Stomach (tissue), 9 donors: Measurements from ENCODE around the gene GRIN2C. TPM values are rescaled to one million over a fixed set of nuclear protein-coding genes. Genes with fewer than 3 reads are reported as not detected.

Experiments
- DNase-seq, 2 donors: peaks; one replicate each; pipeline versions ENCODE4 v3.0.0 to v3.0.0-alpha.2; 2013 to 2019
- H3K27ac ChIP-seq, 5 donors: fragments of 200-600 bp in 4 of 5; sonication (generic) in 4 of 5; one replicate each; pipeline ENCODE4 v1.5.1; 2013 to 2019; ENCODE audit warnings: mild to moderate bottlenecking in 1 of 5, moderate library complexity in 1 of 5
- H3K27me3 ChIP-seq, 3 donors: fragments of 200-600 bp; sonication (generic); one replicate each; pipeline ENCODE4 v1.5.1; 2017 to 2019; ENCODE audit warnings: mixed run types in 1 of 3
- H3K36me3 ChIP-seq, 4 donors: fragments of 200-600 bp; sonication (generic); 1 replicate in 3 of 4; 2 replicates in 1 of 4; pipeline ENCODE4 v1.5.1; 2016 to 2019
- H3K4me1 ChIP-seq, 4 donors: fragments of 200-600 bp; sonication (generic); one replicate each; pipeline ENCODE4 v1.5.1; 2016 to 2019
- H3K4me3 ChIP-seq, 4 donors: fragments of 200-600 bp; sonication (generic) in 3 of 4; one replicate each; pipeline ENCODE4 v1.5.1; 2016 to 2019; ENCODE audit warnings: mild to moderate bottlenecking in 1 of 4
- H3K9me3 ChIP-seq, 4 donors: fragments of 200-600 bp; sonication (generic); one replicate each; pipeline ENCODE4 v1.5.1; 2016 to 2019
- CTCF ChIP-seq, 7 experiments: fragments of 450-650 bp in 4 of 7; fragments of 200-600 bp in 3 of 7; sonication (generic) in 3 of 7; IDR thresholded peaks; one replicate each; pipeline ENCODE4 v1.5.1; 2016 to 2019; ENCODE audit warnings: antibody characterized with exemption in 7 of 7, control low read depth in 2 of 7, mild to moderate bottlenecking in 1 of 7
- EP300 ChIP-seq: sonication (generic); formaldehyde crosslinking; IDR thresholded peaks from one replicate; pipeline ENCODE4 v1.6.1; 2017; ENCODE audit warnings: antibody characterized with exemption
- POLR2A ChIP-seq, 4 donors: fragments of 450-650 bp; IDR thresholded peaks; one replicate each; pipeline ENCODE4 v1.6.1; 2016; ENCODE audit warnings: antibody characterized with exemption in 4 of 4, control low read depth in 2 of 4, mild to moderate bottlenecking in 1 of 4, moderate library complexity in 1 of 4
- POLR2AphosphoS5 ChIP-seq, 3 donors: sonication (generic); formaldehyde crosslinking; IDR thresholded peaks; one replicate each; pipeline ENCODE4 v1.6.1; 2016; ENCODE audit warnings: antibody characterized with exemption in 3 of 3
- WGBS, 5 donors: extraction: QIAGEN DNeasy Blood & Tissue Kit in 3 of 5; methylation state at CpG; one replicate each; pipeline versions ENCODE4 v1.1.5 to v1.1.7; 2013 to 2018; 5-methylcytosine and 5-hydroxymethylcytosine counted together
- intact Hi-C: fragments of 100-400 bp; cut with DNase I; formaldehyde crosslinking; loops from one replicate; pipeline ENCODE4 v1.15.1; 2023; ENCODE audit warnings: low total_unique reads
- polyA plus RNA-seq, 3 donors: library from polyadenylated mRNA; stranded (reverse); fragments of 200-250 nt; gene quantifications; one replicate each; pipeline ENCODE4 v1.2.3, GENCODE V29; 2013
- total RNA-seq, 5 donors: library from RNA; depleted of rRNA; stranded (reverse); fragments of >200 nt; gene quantifications; one replicate each; pipeline versions ENCODE4 v1.1.0 to v1.2.3, GENCODE V29; 2014 to 2016
- donor health status: healthy with polysubstance abuse.
- donor health status: Bipolar disorder and iron deficiency.
- donor health status: healthy.

Gene GRIN2C
- total and polyA plus RNA-seq, 8 donors: 0.33 to 0.55 TPM; not detected in 6

GRCh38 chr17:74803388-74803930, 56.2 kb downstream of the GRIN2C start:
- intact Hi-C loops: no loop called here
- no peaks in the 10 kb centered on the region for H3K27me3 ChIP-seq
- DNase-seq: no peak
- H3K27ac ChIP-seq: no peak overlapping the region
- no peaks in the 10 kb centered on the region for H3K9me3 ChIP-seq
- H3K36me3 ChIP-seq: peaks cover 10 to 87% (median 86%) of the 10 kb centered on the region in 4 donors
- no peak for TF ChIP-seq EP300
- no peak for TF ChIP-seq CTCF (IDR thresholded peaks at IDR 0.05)
- TF ChIP-seq POLR2A (IDR thresholded peaks at IDR 0.05): no peak
- no peak for TF ChIP-seq POLR2AphosphoS5 (IDR thresholded peaks at IDR 0.05)
- H3K4me3 ChIP-seq: no peak overlapping the region
- H3K4me1 ChIP-seq: peaks cover 0 to 10% (median 0%) of the 10 kb centered on the region in 4 donors
- WGBS, 5 donors: 90 to 94% (median 93%) methylated on average over 12 of the region's 12 CpGs

GRCh38 chr17:74801896-74802295, 57.8 kb downstream of the GRIN2C start:
- peaks cover 18 to 91% (median 89%) of the 10 kb centered on the region in 4 donors for H3K36me3 ChIP-seq
- DNase-seq: no peak
- 77 to 90% (median 83%) methylated on average over 8 of the region's 8 CpGs for WGBS, 5 donors
- TF ChIP-seq POLR2AphosphoS5 (IDR thresholded peaks at IDR 0.05) (no peak), CTCF (IDR thresholded peaks at IDR 0.05) (no peak), EP300 (no peak), POLR2A (IDR thresholded peaks at IDR 0.05) (no peak)
- no peak overlapping the region for H3K4me3 ChIP-seq
- no peak overlapping the region for H3K27ac ChIP-seq
- intact Hi-C loops: no loop called here
- no peaks in the 10 kb centered on the region for H3K9me3 ChIP-seq
- no peaks in the 10 kb centered on the region for H3K27me3 ChIP-seq
- H3K4me1 ChIP-seq: no peaks in the 10 kb centered on the region

GRCh38 chr17:74800531-74800930, 59.2 kb downstream of the GRIN2C start:
- DNase-seq: no peak
- 79 to 90% (median 87%) methylated on average over 7 of the region's 7 CpGs for WGBS, 5 donors
- no peak overlapping the region for H3K27ac ChIP-seq
- no peak overlapping the region for H3K4me3 ChIP-seq
- no peaks in the 10 kb centered on the region for H3K9me3 ChIP-seq
- intact Hi-C loops: no loop called here
- H3K27me3 ChIP-seq: no peaks in the 10 kb centered on the region
- no peak for TF ChIP-seq EP300
- TF ChIP-seq CTCF (IDR thresholded peaks at IDR 0.05): no peak
- TF ChIP-seq POLR2A (IDR thresholded peaks at IDR 0.05): no peak
- no peak for TF ChIP-seq POLR2AphosphoS5 (IDR thresholded peaks at IDR 0.05)
- no peaks in the 10 kb centered on the region for H3K4me1 ChIP-seq
- H3K36me3 ChIP-seq: peaks cover 27 to 97% (median 93%) of the 10 kb centered on the region in 4 donors

- H3K27me3 ChIP-seq: no peaks in the 10 kb centered on the region
- intact Hi-C loops: no loop called here
- no peaks in the 10 kb centered on the region for H3K4me1 ChIP-seq
- 93 to 98% (median 96%) methylated on average over 9 to 14 of the region's 14 CpGs for WGBS, 5 donors
- no peak for TF ChIP-seq POLR2AphosphoS5 (IDR thresholded peaks at IDR 0.05)
- H3K36me3 ChIP-seq: peaks cover 41 to 97% (median 94%) of the 10 kb centered on the region in 4 donors
- H3K27ac ChIP-seq: no peak overlapping the region
- no peak overlapping the region for H3K4me3 ChIP-seq
- H3K9me3 ChIP-seq: no peaks in the 10 kb centered on the region
- no peak for DNase-seq
Measured at GRCh38 chr17:74799097-74799496, 60.6 kb downstream of the GRIN2C start.

GRCh38 chr17:74798239-74798707, 61.4 kb downstream of the GRIN2C start:
- no peak overlapping the region for H3K4me3 ChIP-seq
- no peaks in the 10 kb centered on the region for H3K4me1 ChIP-seq
- no peak overlapping the region for H3K27ac ChIP-seq
- DNase-seq: no peak
- TF ChIP-seq EP300: no peak
- no peak for TF ChIP-seq POLR2A (IDR thresholded peaks at IDR 0.05)
- no peak for TF ChIP-seq CTCF (IDR thresholded peaks at IDR 0.05)
- TF ChIP-seq POLR2AphosphoS5 (IDR thresholded peaks at IDR 0.05): no peak
- H3K27me3 ChIP-seq: no peaks in the 10 kb centered on the region
- peaks cover 47 to 100% (median 98%) of the 10 kb centered on the region in 4 donors for H3K36me3 ChIP-seq
- H3K9me3 ChIP-seq: no peaks in the 10 kb centered on the region
- WGBS, 5 donors: 83 to 91% (median 85%) methylated on average over 8 of the region's 8 CpGs
- intact Hi-C loops: no loop called here
